Activated CD8-positive, alpha-beta memory T cell treated with anti-CD3 and anti-CD28 coated beads, Interleukin-2, amount 50 U/mL, for 4 hours (primary cell): Measurements from ENCODE around the gene LPCAT1.

ENCODE experiments used
- DNase-seq: peaks from one replicate; pipeline ENCODE4 v3.0.0-alpha.2; 2020

Gene LPCAT1

DNA sequence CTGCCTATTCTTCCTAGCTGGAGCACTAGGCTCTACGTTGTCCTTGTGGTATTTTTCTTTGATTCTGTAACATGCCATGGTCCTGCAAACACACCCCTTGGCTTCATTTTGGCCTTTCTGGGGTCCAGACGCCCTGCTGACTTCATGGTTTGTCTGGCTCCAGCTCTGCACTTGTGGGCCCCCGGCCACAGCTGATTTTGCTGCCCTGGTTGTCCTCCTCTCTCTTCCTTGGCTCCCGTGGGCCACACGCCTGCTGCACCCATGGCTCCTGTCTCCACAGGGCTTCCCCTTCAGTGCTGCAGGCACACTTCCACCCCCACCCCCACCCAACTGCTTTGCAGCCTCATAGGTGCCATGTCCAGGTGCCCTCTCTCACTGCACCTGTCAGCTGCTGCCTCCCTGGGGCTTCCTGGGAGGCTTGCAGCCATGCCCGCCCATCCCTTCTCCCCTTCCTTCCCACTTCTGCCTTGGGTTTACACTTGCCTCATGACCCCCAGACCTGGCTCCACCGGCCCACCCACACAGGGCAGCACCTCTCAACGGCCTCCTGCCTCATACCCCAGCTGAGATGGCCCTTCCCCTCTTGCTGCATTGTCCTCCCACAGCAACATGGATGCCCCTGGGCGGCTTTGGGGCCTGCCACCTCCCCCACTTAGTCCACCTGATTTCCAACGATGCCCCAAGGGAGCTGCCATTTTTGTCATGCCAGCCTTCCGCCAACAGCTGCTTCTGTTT is 104.1 kb downstream of the LPCAT1 start:
- no peak for DNase-seq

DNA sequence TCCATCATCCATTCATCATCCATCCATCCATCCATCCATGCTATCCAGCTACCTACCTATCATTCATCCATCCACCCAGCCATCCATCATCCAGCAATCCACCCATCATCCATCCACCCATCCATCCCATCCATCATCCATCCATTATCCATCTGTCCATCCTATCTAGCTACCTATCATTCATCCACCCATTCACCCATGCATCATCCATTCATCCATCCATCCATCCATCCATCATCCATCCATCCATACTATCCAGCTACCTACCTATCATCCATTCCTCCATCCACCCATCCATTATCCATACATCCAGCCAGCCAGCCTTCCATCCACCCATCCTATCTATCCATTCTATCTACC is 104.9 kb downstream of the LPCAT1 start:
- no peak for DNase-seq

DNA sequence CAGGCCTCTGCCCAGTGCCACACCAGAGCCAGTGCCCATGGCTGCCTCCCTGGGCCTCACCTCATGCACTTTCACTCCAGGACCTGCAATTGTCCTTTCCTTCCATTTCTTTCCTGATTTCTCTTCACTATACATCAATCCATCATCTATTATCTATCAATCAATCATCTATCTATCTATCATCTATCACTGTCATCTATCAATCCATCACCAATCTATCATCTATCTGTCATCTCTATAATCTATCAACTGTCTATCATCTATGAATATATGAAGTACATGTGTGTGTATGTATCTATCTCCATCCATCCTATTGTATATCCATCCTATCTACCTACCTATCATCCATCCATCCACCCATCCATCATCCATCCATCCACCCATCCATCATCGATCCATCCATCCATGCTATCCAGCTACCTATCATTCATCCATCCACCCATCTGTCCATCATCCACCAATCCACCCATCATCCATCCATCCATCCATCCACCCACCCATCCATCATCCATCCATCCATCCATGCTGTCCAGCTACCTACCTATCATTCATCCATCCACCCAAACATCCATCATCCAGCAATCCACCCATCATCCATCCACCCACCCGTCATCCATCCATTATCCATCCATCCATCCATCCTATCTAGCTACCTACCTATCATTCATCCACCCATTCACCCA is 105.4 kb downstream of the LPCAT1 start:
- DNase-seq, result no peak

DNA sequence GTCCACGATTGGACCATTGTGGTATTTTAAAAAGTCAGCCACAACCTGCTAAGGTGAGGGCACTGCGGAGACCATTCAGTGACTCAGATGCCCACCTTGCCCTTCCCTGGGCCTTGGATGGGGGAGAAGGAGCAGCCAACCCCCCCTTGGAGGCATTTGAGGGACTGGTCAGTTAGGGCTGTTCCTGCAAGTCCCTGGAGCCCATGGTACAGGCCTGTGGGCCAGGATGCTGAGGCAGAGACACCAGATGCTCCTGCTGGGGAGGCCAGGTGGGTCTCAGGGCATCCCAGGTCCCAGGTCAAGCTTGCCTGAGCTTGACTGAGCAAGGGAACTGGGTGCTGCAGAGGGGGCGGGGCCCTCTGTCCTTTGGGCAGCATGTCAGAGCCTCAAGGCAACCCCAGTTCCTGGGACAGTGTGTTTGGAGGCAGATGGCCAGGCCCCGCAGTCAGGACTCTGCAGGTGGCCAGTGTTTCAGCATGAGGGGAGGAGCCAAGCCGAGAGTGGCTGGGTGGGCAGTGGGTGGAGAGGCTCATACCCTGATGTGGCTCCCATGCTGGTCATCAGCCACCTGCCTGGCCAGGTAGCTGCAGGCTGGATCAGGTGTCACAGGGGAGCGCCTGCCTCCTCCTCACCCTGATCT is 106.1 kb downstream of the LPCAT1 start:
- DNase-seq, result no peak

DNA sequence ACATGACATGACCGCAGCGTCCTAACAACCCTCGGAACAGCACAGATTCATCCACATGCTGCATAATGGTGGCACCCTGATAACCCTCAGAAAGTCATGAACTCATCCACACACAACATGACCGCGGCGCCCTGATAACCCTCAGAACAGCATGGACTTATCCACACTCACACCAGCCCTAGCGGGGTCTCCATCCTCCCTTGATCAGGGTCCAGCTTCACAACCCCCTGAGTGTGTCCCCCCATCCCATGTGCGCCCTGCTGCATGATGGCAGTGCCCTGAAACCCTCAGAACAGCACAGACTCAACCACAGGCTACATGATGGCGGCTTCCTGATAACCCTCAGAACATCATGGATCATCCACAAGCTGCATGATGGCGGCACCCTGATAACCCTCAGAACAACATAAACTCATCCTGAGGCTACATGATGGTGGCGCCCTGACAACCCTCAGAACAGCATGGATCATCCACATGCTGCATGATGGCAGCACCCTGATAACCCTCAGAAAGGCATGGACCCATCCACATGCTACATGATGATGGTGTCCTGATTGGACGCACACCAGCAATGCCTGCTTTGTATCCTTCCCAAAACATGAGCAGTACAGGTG is 106.8 kb downstream of the LPCAT1 start:
- DNase-seq, result no peak

DNA sequence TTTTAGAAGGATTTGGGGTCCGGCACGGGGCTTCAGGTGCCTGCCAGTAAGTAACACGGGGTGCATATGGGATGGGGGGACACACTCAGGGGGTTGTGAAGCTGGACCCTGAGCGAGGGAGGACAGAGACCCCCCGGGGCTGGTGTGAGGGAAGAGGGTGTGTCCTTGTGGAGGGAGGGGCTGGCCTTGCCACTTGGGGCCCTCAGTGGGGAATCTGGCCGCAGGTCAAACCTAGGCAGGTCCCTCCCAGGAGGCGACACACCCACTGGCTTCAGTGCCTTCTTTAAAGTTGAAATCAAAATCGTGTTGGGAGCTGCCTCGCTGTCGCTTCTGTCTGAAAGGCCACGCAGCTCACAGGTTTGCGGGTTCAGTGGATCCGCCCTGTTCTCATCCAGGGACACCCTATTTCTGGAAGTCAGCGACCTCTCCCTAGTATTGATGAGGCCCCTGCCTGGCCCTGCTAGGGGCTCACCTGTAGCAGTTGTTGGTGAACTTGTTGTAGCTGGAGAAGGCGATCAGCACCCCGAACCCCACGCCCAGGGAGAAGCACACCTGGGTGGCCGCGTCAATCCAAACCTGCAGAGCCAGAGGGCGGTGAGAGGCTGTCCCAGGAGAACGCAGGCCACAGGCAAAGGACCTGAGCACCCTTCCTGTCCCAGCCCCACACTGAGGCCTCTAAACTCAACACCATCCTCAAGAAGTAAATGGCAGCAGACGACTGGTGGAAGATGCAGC is 108.0 kb downstream of the LPCAT1 start:
- no peak for DNase-seq

DNA sequence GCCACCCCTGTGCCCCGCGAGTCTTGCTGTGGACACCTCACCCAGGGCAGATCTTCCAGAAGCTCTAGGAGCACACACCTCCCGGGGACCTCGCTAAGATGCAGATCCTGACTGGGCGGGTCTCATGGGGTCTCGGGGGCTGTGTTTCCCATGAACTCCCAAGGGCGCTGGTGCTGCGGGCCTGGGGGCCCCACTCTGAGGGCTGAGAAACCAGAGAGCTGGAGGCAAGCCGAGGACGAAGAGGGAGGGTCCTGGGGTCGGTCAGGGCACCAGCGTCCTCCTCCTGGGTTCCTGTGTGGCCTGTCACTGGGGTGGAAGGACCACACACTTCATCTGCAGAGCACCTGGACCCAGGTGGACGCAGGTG is 108.7 kb downstream of the LPCAT1 start:
- DNase-seq, result no peak

DNA sequence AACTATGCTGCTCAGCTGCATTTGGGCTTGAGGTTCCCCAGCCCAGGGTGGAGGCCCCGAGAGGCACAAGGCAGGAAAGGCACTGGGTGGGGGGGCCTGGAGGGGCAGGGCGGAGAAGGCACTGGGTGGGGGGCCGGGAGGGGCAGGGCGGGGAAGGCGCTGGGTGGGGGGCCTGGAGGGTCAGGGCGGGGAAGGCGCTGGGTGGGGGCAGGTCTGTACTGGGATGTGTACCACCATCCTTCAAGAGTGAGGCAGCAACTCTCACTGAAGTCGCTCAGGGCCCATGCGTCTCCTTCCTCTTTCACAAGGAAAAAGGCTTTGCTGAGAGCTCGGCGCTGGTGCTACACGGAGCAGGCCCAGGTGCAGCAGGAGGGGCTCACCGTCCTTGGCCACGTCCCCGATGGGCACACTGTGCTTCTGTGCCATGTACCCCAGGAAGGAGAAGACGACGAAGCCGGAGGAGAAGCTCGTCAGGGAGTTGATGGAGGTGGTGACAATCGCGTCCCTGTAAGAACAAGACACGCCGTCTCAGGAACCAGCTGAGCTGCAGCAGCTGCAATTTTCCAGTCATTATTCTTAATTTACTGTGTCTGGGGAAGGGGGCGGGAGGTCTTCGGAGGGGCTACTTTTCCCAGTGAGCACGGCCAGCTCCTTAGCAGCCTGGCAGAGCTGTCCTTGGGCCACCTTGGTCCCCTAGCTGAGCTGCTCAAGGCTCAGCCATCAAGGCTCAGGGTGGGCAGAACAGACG is 109.3 kb downstream of the LPCAT1 start:
- DNase-seq, result no peak

DNA sequence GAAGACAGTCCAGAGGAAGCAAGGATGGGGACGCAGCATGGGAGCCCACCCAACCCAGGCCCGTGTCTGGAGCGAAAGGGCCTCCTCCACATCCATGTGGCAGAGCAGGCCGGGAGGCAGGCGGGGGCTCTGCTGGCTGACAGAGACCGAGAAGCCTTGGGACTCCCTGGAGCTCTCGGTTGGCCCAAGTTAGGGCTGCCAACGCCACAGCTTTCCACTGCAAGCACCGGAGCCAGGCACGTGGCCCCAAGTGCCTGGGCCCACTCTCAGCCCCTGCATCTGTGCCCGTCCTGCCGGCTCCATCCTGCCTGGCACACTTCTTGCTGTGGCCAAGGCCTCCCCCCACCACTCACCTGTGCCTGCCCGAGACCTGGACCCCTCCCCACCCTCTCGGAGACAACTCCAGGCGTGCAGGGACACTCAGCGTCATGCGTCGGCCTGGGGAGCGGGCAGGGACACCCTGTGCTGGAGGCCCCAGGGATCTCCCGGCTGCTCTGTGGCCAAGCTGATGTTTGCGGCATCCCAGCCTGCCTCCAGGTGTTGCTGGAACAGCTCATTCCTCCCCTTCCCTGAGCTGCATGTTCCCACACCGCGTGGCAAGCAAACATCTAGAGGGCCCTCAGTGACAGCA is 110.0 kb downstream of the LPCAT1 start:
- no peak for DNase-seq

DNA sequence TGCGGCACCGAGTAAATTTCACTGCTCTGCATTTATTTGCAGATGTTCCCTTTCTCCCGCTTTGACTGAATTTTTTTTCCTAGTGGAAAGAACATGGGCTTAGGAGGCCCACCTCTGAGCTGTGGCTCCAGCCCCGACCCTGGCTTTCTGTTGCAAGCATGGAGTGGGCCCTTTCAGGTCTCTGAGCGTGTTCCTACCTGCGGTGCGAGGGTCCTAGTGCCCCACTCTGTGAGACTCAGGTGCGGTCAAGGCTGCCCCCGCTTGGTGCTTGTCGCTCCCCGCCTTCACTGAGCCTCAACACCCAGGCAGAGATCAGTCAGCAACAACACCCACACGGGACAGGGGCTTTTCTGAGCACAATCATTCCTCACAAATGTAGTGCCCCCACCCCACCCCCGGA is 110.5 kb downstream of the LPCAT1 start:
- no peak for DNase-seq

DNA sequence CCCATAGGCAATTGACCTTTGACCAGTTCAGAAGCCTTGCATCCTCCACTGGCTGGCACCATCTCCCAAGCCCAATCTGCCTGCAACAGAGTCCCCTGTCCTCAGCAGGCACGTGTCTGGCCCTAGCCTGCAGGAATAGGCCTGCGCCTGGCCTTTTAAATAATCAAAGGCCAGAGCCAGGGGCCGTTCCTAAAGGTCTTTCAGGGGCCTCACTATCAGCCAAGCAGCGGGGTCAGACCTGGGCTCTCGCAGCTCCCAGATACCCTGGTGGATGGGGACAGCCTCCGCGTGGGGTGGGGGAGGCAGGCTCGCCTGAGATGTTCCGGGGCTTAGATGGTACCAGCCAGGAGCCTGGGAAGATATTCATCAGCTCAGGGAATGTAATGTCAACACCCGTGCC is 111.1 kb downstream of the LPCAT1 start:
- no peak for DNase-seq

DNA sequence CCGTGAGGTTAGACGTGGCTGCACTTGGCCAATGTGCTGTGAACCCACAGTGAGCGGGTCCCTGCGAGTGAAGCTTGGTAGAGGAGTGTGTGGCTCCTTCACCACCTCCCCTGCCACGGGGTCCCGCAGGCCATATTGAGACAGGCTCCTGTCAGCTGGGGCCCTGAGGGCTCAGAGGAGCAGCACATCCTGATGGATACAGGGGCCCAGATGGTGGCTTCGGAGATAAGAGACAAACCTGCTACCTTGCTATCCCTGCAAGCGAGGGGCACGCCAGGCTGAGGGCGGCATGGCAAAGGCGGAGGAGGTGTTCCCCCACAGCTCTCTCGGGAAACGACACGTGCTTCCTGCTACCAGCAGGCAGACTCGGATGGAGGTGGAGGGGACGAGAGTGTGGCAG is 111.6 kb downstream of the LPCAT1 start:
- no peak for DNase-seq
